ENCODE data around the gene IZUMO4.
"Not testable (repeated sequence)": the region's sequence is repeated elsewhere in the genome, so short reads cannot be mapped to it uniquely, and the experiment has no call there.

IZUMO4 gene

GRCh38 chr19:2129022-2129421, 32.3 kb downstream of the IZUMO4 start:
- no peak for DNase-seq

DNA sequence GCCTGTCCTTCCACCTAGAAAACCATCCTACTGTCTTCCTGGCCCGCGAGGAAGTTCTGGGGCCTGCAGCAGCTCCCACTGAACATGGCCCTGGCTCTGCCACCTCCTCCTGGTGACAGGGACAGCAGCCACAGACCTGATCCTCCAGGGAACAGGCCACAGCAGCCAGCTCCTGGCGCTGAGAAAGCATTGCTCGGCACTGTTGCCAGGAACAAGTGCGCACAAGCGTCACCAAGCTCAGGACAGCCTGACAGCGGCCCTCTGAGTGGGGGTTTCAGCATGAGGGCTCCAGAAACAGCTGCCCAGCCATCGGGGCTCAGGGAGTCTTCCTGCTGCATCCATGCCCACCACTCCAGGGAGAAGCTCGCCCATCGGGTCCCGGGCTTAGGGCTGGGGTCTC, 32.8 kb downstream of the IZUMO4 start:
- no peak for DNase-seq

DNA sequence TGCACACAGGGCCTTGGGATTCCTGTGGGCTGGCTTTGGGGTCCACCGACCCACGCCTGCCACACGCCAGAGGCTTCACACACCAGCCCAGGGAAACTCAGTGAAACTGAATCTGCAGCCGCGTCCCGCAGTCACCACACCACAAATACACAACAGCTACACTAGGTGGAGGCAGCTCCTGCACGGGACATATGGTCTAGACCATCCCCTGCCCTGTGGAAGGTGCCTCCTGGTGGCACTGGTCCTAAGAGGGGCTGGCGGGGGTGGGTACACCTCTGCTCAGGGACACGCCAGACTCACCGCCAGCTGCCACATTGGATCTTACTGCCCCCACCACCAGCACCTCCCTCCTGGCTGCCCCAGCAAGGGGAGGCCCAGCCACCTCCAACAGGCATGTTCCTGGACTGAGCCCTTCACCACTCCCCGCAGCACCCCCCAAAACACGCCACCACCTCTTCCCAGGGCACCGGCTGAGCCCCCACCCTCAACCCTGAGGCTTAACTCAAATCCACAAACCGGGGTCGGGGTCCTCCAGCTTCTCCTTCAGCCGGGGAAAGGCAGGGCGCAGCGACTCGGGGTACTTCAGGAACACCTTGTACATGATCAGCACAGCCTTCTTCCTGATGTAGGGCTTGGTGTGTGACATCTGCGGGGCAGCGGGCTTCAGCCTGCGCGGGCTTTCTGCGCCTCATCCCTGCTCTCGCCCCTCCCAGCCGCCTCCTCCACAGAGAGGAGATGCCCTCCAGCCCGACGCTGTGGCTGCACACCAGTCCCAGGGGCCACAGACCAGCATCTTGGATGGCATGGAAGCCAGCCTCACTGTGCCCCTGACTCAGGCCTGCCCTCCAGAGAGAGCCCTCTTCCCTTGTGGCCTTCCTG, 33.4 kb downstream of the IZUMO4 start:
- no peak for DNase-seq

DNA sequence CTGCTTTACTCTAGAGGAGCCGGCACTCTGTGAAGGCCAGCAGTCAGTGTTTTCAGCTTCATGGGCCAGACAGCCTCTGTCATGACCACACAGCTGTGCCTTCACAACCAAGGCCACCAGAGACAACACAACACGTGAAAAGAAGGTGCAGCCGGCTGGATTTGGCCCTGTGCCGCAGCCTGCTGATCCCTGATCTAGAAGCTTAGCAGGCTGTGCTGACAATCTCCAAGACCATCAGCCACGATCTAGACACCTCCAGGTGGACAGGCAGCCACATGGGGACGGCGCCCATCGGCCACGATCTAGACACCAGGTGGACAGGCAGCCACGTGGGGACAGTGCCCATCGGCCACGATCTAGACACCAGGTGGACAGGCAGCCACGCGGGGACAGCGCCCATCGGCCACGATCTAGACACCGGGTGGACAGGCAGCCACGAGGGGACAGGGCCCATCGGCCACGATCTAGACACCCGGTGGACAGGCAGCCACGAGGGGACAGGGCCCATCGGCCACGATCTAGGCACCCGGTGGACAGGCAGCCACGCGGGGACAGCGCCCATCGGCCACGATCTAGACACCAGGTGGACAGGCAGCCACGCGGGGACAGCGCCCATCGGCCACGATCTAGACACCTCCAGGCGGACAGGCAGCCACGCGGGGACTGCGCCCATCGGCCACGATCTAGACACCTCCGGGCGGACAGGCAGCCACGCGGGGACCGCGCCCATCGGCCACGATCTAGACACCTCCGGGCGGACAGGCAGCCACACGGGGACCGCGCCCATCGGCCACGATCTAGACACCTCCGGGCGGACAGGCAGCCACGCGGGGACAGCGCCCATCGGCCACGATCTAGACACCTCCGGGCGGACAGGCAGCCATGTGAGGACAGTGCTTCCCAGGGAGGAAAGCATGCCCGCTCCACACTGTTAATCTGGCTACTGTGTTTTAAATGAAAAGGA, 34.6 kb downstream of the IZUMO4 start:
- not testable (repeated sequence) for DNase-seq

DNA sequence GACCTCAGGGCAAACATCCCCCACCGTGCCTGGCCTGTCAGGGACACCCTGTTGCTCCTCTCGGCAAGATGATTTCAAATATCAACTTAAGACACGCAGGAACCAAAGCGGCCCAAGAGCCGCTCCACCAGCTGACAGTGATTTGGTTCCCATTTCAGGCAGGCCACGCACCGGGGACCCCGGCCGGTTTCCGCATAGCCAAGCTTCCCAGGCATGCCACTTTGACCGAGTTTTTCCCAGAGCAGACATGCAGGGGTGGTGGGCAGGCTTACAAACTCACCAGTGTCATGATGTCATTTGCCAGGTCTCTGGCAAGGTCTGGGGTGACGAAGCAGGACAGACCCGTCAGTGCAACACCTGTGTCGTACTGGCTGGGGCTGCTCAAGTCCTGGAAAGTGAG, 35.5 kb downstream of the IZUMO4 start:
- DNase-seq: no peak

- no peak for DNase-seq
Measured at GRCh38 chr19:2132731-2133490, 36.2 kb downstream of the IZUMO4 start.

DNA sequence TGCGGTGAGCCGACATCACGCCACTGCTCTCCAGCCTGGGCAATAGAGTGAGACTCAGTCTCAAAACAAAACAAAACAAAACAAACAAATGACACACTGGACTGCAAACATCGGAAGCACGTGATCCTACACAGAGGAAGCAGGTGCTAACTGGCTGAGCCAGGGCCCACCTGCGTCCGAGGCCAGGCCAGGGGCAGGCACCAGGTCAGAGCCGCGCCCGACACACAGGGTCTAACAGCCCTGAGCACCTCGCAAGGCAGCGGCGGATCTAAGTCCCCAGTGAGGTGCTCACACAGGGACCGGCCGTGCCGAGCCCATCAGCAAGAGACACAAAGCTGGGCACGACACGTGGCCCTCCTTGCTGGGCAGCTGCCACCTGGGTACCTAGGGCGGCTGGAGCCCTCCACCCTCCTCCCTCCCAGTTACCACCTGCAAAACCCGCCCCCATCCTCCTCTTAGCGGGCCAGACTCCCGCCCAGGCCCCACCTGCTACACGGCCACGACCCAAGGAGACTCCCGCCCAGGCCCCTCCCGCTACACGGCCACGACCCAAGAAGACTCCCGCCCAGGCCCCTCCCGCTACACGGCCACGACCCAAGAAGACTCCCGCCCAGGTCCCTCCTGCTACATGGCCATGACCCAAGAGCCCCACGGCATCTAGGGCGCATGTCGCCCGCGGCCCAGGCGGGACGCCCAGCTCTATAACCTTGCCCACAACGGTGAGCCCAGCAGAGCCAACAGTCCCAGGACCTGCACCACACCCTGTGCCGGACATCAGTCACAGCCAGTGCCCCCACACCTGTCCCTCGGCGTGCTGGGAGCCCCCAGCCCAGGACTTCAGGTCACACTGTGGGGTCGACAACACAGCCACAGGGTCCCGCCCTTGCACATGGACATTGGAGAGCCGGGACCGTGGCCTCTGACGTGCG, 39.0 kb downstream of the IZUMO4 start:
- DNase-seq: no peak

DNA sequence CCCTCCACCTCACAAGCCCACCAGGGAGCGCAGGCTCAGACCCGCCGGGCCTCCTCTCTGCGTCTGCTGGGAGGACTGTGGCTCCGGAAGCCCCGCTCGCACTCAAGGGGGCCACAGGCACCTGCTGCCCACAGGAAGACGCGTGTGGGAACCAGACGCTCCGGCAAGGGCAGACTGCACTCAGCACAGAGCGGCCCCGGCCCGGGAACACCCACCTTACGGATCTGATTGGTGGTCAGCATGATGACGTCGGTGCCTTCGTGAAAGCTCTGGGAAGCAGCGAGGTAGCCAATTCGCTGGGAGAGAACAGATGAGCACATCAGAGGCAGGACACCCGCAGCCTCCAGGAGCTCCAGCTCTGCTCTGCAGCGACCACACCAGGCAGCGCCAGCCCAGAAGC, 40.1 kb downstream of the IZUMO4 start:
- no peak for DNase-seq

- DNase-seq: no peak
Measured at GRCh38 chr19:2138061-2138728, 41.5 kb downstream of the IZUMO4 start.

DNA sequence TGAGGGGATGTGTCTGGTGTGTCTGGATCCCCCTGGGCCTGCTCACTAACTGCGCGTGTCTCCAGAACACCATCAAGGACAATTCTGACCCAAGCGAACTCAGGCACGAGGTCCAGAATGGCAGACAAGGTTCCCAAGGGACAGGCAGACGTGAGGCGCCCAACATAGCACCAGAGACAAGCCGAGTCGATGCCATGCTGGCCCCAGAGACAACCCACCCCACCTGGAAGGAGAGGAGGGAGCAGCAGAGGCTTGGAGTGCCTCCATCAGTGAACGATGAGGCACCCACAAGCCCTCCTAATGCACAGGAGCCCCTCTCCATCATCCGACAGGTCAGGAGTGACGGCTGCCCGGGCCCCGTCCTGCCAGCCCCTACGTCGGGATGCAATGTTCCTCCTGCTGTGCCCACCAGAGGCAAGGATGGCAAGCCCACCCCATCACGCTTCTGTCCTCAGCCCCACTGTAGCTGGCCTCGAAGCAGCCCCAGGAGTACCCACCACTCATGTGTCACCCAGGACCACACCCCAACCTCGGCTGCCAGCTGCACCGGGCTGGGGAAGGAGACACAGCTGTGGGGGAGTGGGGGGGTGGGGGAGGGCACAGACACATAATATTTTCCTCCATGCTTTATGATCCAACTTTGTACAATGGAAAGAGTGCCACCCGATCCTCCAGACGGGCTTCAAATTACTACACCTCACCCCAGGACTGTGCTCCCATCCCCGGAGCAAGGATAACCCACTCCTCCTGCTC, 42.8 kb downstream of the IZUMO4 start:
- DNase-seq: no peak

- no peak for DNase-seq
Measured at GRCh38 chr19:2140138-2140569, 43.4 kb downstream of the IZUMO4 start.

- DNase-seq: no peak
Measured at GRCh38 chr19:2142173-2142829, 45.6 kb downstream of the IZUMO4 start.

GRCh38 chr19:2144190-2144589, 47.5 kb downstream of the IZUMO4 start:
- no peak for DNase-seq

GRCh38 chr19:2145831-2146241, 49.1 kb downstream of the IZUMO4 start:
- DNase-seq: no peak

GRCh38 chr19:2148482-2149135, 51.9 kb downstream of the IZUMO4 start:
- DNase-seq: peak; percentile 50 to 52

Measured in activated CD4-positive, alpha-beta T cell treated with anti-CD3 and anti-CD28 coated beads for 4 hours (primary cell).